Choroid plexus epithelial cell (primary cell): ENCODE measurements around the gene RNH1.

ENCODE experiments used
- DNase-seq: peaks from one replicate; pipeline ENCODE4 v3.0.0-alpha.2; 2010; ENCODE audit warnings: low read depth
- H3K4me3 ChIP-seq: 2 replicates; pipeline ENCODE4 v1.5.1; 2011; ENCODE audit warnings: low read depth, mild to moderate bottlenecking, control low read depth, low read length, moderate library complexity
- TF ChIP-seq, protein P1 (sequence below): conservative IDR thresholded peaks from 2 replicates; pipeline ENCODE4 v1.5.1; 2011; ENCODE audit warnings: low read depth, mild to moderate bottlenecking, control low read depth, inconsistent platforms, low read length, moderate library complexity

The RNH1 gene

DNA sequence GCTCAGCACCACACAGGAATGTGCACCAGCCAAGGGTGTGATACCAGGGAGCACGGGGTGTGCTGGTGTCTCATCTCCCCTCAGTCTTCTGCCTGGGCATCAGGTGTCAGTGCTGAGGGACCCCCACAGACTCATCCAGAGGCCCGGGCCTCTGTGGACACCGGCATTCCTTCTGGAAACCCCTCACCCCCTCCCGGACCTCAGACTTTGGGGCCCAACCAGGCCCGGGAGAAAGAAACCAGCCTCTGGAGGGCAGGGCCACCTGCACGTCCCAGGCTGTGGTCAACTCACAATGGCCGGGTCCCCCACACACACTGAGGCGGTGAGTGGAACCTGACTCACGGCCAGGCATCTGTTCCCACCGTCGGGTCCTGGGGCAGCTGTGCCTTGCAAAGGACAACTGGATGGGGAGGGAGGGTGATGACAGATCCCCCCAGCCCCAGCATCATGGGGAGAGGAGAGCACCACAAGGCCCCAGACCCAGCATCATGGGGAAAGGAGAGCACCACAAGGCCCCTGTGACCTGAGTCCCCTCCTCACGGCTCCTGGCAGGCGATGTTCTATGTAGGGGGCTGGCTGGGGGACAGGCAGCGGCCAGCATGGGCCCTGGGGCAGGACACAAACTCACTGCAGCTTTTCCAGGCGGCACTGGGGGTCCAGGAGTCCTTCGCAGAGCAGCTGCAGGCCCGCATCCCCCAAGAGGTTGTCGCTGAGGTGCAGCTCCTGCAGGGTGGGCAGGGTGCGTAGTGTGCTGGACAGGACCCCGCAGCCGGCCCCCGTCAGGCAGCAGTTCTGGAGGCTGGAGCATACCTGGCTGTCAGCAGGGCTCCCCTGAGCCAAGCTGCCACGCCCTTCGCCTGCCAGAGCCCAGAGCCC lies 7.6 kb downstream of the RNH1 start:
- TF ChIP-seq, protein P1, sequence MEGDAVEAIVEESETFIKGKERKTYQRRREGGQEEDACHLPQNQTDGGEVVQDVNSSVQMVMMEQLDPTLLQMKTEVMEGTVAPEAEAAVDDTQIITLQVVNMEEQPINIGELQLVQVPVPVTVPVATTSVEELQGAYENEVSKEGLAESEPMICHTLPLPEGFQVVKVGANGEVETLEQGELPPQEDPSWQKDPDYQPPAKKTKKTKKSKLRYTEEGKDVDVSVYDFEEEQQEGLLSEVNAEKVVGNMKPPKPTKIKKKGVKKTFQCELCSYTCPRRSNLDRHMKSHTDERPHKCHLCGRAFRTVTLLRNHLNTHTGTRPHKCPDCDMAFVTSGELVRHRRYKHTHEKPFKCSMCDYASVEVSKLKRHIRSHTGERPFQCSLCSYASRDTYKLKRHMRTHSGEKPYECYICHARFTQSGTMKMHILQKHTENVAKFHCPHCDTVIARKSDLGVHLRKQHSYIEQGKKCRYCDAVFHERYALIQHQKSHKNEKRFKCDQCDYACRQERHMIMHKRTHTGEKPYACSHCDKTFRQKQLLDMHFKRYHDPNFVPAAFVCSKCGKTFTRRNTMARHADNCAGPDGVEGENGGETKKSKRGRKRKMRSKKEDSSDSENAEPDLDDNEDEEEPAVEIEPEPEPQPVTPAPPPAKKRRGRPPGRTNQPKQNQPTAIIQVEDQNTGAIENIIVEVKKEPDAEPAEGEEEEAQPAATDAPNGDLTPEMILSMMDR: no peak
- no peak for DNase-seq
- no peak overlapping the region for H3K4me3 ChIP-seq

GRCh38 chr11:498297-499181 lies 8.5 kb downstream of the RNH1 start:
- no peak overlapping the region for H3K4me3 ChIP-seq

DNA sequence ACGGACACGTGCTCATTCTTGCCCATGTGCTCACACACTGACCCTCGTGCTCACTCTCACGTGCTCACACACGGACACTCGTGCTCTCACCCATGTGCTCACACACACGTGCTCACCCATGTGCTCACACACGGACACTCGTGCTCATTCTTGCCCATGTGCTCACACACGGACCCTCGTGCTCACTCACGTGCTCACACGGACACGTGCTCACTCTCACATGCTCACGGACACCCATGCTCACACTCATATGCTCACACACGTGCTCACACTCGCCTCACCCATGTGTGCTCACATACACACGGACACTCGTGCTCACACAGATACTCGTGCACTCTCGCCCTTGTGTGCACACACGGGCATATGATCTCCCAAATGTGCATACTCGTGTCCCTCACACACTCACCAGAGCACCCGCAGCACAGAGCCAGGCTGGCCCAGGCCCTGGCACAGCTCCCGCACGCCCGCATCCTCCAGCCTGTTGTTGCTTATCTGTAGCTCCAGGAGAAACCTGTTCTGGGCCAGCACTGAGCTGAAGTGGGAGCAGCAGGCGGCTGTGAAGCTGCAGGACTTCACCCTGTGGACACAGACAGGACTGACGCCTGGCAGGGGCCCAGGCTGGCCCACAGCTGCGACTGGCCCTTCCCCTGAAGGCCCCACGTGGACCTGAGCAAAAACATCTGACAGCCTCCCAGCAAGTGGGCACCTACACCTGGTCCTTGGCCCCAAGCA lies 9.3 kb downstream of the RNH1 start:
- H3K4me3 ChIP-seq: no peak overlapping the region
- DNase-seq: no peak
- TF ChIP-seq, protein P1: no peak

More at GRCh38 chr11:498297-499181, 8.5 kb downstream of the RNH1 start:
- TF ChIP-seq, protein P1: no peak
- DNase-seq: no peak

DNA sequence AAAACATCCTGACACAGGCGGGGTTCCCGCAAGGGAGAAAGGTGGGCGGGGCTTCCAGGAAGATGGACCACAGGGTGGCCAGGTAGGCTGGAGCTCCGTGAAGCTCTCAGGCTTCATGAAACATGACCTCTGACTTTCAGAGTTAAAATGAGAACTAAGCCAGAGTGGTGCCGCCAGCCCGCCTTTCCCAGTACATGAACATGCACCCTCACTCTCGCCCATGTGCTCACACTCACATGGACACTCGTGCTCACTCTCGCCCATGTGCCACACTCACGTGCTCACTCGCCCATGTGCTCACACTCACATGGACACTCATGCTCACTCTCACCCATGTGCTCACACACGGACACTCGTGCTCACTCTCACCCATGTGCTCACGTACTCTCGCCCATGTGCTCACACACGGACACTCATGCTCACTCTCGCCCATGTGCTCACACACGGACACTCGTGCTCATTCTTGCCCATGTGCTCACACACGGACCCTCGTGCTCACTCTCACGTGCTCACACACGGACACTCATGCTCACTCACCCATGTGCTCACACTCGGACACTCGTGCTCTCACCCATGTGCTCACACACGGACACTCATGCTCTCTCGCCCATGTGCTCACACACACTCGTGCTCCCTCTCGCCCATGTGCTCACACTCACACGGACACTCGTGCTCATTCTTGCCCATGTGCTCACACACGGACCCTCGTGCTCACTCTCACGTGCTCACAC lies 10.0 kb downstream of the RNH1 start:
- no peak for DNase-seq
- TF ChIP-seq, protein P1: no peak
- no peak overlapping the region for H3K4me3 ChIP-seq

GRCh38 chr11:495537-495931 lies 11.5 kb downstream of the RNH1 start:
- DNase-seq: no peak
- H3K4me3 ChIP-seq: no peak overlapping the region
- TF ChIP-seq, protein P1: no peak
